ENCODE measurements around the gene CBL. TPM values are rescaled to one million over a fixed set of nuclear protein-coding genes. Genes with fewer than 3 reads are reported as not detected.

CBL gene
- total and polyA plus RNA-seq, 3 donors from 2014 or later = 58.5 to 65.7 (median 59.3) TPM

DNA sequence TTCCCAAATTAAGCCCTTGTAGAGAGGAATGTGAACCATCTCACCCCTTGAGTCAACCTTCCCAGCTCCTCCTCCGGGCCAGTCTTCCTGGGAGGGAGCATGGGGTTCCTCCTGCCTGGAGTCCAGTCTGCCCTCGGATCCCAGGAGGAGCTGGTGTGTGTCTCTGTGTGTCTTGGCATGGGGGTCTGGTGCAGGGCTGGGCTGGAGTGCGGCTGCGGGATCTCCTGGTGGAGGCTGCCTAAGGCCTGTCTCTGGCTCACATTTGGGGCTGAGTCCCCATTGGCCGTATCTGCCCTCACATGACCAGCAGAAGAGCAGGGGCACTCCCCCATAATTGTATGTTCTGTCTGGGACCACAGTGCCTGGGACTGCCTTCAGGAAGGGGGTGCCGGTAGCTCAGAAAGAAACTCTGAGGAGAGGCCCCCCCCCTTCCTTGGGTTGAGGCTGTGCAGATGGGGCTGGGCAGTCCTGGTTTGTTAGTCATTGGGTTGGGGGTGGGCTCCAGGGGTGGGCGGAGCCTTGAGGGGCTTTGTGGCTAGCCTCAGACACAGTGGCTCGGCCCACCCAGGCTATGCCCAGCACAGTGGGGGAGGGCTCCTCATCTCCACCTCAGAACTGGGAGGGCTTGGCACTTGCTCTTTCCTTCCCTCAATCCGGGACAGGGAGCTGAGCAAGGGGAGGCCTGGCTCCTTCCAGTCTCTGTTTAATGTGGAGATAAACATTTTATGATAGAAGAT lies 131.6 kb downstream of the CBL start:
- no peaks in the 10 kb centered on the region for H3K27me3 ChIP-seq
- H3K9me3 ChIP-seq = no peaks in the 10 kb centered on the region
- intact Hi-C loops (cut with DNase I; ENCODE audit: low total_unique reads) = no loop called here
- 52% methylated on average over 8 to 9 of the region's 9 CpGs for WGBS, 2 donors
- peaks cover 32% of the 10 kb centered on the region for H3K4me1 ChIP-seq
- TF ChIP-seq, protein P1, sequence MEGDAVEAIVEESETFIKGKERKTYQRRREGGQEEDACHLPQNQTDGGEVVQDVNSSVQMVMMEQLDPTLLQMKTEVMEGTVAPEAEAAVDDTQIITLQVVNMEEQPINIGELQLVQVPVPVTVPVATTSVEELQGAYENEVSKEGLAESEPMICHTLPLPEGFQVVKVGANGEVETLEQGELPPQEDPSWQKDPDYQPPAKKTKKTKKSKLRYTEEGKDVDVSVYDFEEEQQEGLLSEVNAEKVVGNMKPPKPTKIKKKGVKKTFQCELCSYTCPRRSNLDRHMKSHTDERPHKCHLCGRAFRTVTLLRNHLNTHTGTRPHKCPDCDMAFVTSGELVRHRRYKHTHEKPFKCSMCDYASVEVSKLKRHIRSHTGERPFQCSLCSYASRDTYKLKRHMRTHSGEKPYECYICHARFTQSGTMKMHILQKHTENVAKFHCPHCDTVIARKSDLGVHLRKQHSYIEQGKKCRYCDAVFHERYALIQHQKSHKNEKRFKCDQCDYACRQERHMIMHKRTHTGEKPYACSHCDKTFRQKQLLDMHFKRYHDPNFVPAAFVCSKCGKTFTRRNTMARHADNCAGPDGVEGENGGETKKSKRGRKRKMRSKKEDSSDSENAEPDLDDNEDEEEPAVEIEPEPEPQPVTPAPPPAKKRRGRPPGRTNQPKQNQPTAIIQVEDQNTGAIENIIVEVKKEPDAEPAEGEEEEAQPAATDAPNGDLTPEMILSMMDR (IDR thresholded peaks at IDR 0.05) = no peak
- H3K4me3 ChIP-seq = no peak overlapping the region
- H3K36me3 ChIP-seq (ENCODE audit: low read depth, missing control alignments) = no peaks in the 10 kb centered on the region
- no peak overlapping the region for H3K27ac ChIP-seq
- DNase-seq = no peak

DNA sequence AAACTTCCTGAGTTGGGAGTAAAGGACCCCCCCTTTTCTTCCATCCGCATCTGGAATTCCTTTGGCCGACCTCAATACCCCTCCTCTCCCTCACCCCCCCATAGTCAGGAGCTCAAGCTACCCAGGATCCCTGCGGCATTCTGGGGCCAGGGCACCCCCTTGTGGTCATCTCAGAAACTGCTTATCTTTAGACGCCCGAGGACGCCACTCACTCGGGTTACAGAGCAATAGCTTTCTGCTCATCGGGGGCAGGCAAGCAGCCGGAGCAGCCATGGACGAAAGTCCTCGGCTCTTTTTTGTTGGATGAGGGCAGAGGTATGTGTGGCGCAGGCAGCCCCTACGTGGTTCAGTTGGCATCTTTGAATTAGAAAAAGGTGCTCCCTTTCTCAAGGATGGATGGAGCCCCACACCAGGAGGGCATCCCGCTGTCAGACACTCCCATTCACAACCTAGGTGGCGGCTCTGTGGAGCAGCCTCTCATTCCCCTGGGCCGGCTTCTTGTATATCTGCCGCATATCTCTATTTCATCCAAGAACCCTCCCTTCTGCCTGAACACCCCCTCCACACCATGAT lies 132.3 kb downstream of the CBL start:
- H3K27ac ChIP-seq = no peak overlapping the region
- no peak overlapping the region for H3K4me3 ChIP-seq
- no peaks in the 10 kb centered on the region for H3K9me3 ChIP-seq
- DNase-seq = peak; percentile 85
- 19 to 21% methylated on average over 17 of the region's 17 CpGs for WGBS, 2 donors
- intact Hi-C loops (cut with DNase I; ENCODE audit: low total_unique reads) = no loop called here
- peaks cover 32% of the 10 kb centered on the region for H3K4me1 ChIP-seq
- no peaks in the 10 kb centered on the region for H3K27me3 ChIP-seq
- no peaks in the 10 kb centered on the region for H3K36me3 ChIP-seq (ENCODE audit: low read depth, missing control alignments)
- TF ChIP-seq, protein P1 (IDR thresholded peaks at IDR 0.05) = peak; percentile 61 to 83 (median 82)
- TF ChIP-seq POLR2A (IDR thresholded peaks at IDR 0.05) = no peak

DNA sequence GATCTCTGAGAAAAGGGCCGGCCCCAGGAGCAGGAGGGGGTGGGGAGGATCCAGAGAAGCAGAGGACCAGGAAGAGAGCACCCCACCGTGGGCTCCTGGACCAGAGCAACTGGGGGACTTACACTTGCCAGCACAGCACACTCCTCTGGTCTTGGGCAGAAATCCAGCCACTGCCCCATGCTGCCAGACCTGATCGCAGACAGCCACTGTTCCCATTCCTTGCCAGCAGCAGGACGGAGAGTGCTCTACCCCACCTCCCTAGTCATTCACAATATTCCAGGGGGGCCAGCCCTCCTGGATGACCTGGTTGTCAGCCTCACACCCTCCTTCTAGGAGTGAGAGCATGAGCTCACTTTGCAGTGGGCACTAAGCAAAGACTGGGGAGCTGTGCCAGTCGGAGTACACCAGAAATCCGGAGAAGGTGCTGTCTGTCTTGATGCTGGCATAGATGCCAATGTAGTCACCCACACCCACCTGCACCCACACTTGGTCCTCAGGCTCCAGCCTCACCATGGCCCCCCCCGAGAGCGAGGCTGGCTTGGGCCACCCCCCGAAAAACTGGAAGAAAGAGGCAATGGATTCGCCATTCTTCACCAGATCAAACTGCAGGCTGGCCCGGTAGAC lies 132.9 kb downstream of the CBL start:
- WGBS, 2 donors = 37 to 46% methylated on average over 6 to 10 of the region's 11 CpGs
- intact Hi-C loops (cut with DNase I; ENCODE audit: low total_unique reads) = no loop called here
- H3K9me3 ChIP-seq = no peaks in the 10 kb centered on the region
- TF ChIP-seq, protein P1 (IDR thresholded peaks at IDR 0.05) = no peak
- no peak for TF ChIP-seq POLR2A (IDR thresholded peaks at IDR 0.05)
- H3K27ac ChIP-seq = no peak overlapping the region
- H3K27me3 ChIP-seq = no peaks in the 10 kb centered on the region
- no peaks in the 10 kb centered on the region for H3K36me3 ChIP-seq (ENCODE audit: low read depth, missing control alignments)
- DNase-seq = no peak
- H3K4me3 ChIP-seq = peak overlapping the region; percentile 50 to 58
- peaks cover 32% of the 10 kb centered on the region for H3K4me1 ChIP-seq

DNA sequence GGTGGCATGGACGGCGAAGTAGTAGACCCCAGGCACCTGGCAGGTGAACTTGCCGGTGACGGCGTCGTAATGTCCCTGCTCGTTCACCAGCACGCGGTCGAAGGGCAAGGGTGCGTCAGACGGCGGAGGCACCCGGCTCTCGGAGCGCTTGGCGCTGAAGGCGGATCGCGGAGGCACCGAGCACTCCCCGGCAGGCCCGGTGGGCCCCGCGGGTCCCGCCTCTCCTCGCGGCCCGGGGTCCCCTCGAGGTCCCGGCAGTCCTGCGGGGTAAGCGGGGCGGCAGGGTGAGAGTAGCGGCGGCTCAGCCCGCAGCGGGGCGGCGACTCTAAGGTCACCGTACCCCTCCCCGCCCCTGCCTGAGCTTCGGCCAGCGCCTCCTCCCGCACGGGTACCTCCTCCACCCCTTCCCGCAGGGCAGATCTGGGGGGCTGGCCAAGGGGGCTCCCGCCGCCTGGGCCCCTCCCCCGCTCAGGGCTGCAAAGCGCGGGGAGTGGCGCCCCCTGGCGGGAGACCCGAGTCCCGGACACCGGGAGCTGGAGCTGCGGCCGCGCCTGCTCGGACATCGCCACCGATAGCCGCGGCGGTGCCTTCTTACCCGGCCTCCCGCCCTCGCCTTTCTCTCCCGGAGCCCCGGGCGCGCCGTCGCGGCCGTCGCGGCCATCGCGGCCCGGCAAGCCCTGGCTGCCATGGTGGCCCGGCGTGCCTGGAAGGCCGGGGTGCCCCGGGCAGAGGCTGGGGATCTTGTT lies 133.6 kb downstream of the CBL start:
- WGBS, 2 donors = 2 to 13% methylated on average over 22 to 32 of the region's 86 CpGs
- peak; percentile 79 for DNase-seq
- Histone ChIP-seq H3K36me3 (ENCODE audit: low read depth, missing control alignments) (no peaks in the 10 kb centered on the region), H3K27ac (peak overlapping the region; percentile 59 to 73), H3K4me3 (peak overlapping the region; percentile 50 to 58), H3K4me1 (peaks cover 32% of the 10 kb centered on the region), H3K27me3 (no peaks in the 10 kb centered on the region), H3K9me3 (no peaks in the 10 kb centered on the region)
- TF ChIP-seq POLR2A (IDR thresholded peaks at IDR 0.05) = no peak
- TF ChIP-seq, protein P1 (IDR thresholded peaks at IDR 0.05) = peak; percentile 83 to 90 (median 87)
- intact Hi-C loops (cut with DNase I; ENCODE audit: low total_unique reads) = no loop called here
